Left lobe of liver (tissue), 2 donors: ENCODE results near the gene NAV3. TPM values are rescaled to one million over a fixed set of nuclear protein-coding genes. Genes with fewer than 3 reads are reported as not detected.

Source experiments
- ATAC-seq: fragments of 200-7000 bp; cut with Tn5 transposase; one replicate; pipeline ENCODE4 v1.9.1; 2020; ENCODE audit warnings: mild to moderate bottlenecking, moderate library complexity
- DNase-seq: peaks from one replicate; pipeline ENCODE4 v3.0.0-alpha.2; 2020; ENCODE audit warnings: low spot score
- total RNA-seq: library from RNA; stranded (reverse); gene quantifications from one replicate; pipeline ENCODE4 v1.2.1, GENCODE V29; 2021
- donor health status: DM: no; HTN: no; CAD: no; lungs with moderate emphysema.
- donor health status: DM: no; HTN: yes; CAD: no.

The NAV3 gene
- total RNA-seq, 1 donor from 2014 or later: 0.48 TPM

GRCh38 chr12:78035901-78036606 lies 205.4 kb downstream of the NAV3 start:
- DNase-seq: no peak
- no peak for ATAC-seq

GRCh38 chr12:78036874-78037273 lies 206.2 kb downstream of the NAV3 start:
- no peak for ATAC-seq
- no peak for DNase-seq

GRCh38 chr12:78037707-78038106 lies 207.0 kb downstream of the NAV3 start:
- no peak for ATAC-seq

DNA sequence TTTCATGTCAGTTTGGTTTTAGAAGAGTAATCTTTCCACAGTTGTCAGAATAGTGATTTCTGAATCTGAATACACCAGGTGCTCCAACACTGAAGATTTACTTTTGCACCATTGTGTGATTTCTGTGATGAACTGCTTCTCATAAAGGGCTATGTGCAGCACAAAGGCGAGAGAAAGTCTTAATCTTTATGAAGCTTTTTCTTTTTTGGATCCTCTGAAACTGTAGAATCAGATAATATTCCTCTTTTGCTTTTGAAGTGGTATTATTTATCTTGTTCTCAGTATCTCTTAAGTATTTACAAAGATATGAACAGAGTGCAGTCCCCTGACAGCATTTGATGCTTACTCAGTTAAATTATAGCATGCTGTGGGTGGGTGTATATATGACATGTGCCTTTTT lies 207.8 kb downstream of the NAV3 start:
- no peak for DNase-seq

More at GRCh38 chr12:78037707-78038106, 207.0 kb downstream of the NAV3 start:
- DNase-seq: no peak

GRCh38 chr12:78038986-78039385 lies 208.3 kb downstream of the NAV3 start:
- ATAC-seq (no peak), DNase-seq (no peak)

More for the DNA sequence above, 207.8 kb downstream of the NAV3 start:
- ATAC-seq: no peak

GRCh38 chr12:78040111-78040510 lies 209.4 kb downstream of the NAV3 start:
- no peak for DNase-seq
- no peak for ATAC-seq

GRCh38 chr12:78050790-78051189 lies 220.1 kb downstream of the NAV3 start:
- no peak for ATAC-seq
- no peak for DNase-seq

GRCh38 chr12:78055545-78055944 lies 224.9 kb downstream of the NAV3 start:
- DNase-seq: no peak

DNA sequence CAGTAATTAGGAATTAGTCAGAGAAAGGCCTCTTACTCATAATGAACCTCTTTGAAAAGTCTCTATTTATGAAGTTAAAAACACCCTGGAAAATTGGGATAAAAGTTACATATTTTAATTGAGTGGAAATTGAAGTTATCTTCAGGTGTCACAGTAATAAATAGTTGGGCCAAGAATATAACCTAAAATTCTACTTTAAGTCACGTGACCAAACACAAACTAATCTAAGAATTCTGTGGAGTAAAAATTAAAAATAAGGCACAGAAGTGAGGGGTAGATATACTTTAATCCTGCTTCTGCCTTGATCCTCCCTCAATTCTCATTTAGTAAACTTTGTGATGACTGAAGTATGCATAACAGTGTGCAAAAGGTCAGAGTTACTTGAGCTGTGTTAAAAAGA lies 226.4 kb downstream of the NAV3 start:
- DNase-seq (no peak), ATAC-seq (no peak)

More at GRCh38 chr12:78055545-78055944, 224.9 kb downstream of the NAV3 start:
- ATAC-seq: no peak

DNA sequence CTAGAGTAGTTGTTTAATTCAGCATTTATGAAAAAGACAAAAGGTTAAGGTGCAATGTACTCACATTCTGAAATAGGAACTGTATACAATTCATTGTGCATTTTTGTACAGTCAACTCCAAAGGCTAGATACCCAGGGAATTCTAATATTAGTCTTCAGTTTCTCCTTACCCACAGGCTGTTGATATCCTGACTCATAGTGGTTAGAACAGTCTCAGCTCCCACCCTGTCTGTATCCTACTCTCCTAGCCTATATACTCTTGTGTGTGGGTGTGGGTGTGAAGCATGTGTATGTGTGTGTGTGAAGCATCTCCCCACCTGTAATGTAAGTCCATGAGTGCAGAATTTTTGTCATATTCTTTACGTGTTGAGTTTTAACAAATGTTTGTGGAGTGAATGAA lies 229.5 kb downstream of the NAV3 start:
- ATAC-seq (no peak), DNase-seq (no peak)

GRCh38 chr12:78062786-78063185 lies 232.1 kb downstream of the NAV3 start:
- no peak for ATAC-seq
- DNase-seq: no peak

DNA sequence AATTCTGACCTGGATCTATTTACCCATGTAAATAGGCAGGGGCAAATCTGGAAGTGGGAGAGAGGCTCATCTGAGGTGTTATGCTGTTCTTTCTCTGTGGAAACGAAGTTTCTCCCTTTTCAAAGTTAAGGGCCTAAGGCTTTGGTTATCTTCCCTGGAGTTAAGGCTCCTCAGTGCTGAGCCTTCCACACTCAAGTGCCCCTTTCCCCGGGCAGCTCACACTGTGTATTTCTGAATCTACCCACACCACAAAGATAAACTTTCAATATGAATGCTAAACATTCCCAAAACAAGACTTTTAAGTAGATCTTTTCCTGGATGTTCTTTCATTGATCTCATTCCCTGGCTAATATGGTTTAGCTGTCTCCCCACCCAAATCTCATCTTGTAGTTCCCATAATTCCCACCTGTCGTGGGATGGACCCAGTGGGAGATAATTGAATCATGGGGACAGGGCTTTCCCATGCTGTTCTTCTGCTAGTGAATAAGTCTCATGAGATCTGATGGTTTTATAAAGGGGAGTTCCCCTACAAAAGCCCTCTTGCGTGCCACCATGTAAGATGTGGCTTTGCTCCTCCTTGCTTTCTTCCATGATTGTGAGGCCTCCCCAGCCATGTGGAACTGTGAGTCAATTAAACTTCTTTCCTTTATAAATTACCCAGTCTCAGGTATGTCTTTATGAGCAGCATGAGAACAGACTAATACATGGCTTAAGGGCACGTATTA lies 251.1 kb downstream of the NAV3 start:
- DNase-seq (no peak), ATAC-seq (no peak)

GRCh38 chr12:78085542-78086182 lies 255.0 kb downstream of the NAV3 start:
- DNase-seq (no peak), ATAC-seq (no peak)

GRCh38 chr12:78086553-78087362 lies 256.1 kb downstream of the NAV3 start:
- DNase-seq (no peak), ATAC-seq (no peak)

GRCh38 chr12:78087363-78087675 lies 256.6 kb downstream of the NAV3 start:
- DNase-seq (no peak), ATAC-seq (no peak)

DNA sequence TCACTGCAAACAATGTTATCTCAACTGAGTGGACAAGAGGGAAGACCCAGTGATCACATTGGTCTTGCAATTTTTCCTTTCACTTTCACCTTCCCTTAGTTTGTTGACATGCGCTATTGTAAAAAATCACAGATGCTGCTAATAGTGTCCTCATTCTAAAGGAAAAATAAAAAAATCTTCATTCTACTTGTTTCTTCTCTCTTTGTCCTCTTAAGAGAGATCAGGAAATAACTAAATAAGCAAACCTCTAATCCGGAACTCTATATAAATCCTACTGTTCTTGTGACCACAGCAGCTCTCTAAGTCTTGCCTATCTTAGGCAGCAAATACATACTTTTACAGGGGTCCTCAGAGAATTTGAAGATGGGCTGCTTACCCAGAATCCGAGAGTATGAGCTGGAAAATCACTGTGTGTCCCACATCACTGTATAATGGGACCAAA lies 257.7 kb downstream of the NAV3 start:
- peak; percentile 53 for ATAC-seq
- no peak for DNase-seq

GRCh38 chr12:78090266-78090665 lies 259.6 kb downstream of the NAV3 start:
- DNase-seq (no peak), ATAC-seq (no peak)

DNA sequence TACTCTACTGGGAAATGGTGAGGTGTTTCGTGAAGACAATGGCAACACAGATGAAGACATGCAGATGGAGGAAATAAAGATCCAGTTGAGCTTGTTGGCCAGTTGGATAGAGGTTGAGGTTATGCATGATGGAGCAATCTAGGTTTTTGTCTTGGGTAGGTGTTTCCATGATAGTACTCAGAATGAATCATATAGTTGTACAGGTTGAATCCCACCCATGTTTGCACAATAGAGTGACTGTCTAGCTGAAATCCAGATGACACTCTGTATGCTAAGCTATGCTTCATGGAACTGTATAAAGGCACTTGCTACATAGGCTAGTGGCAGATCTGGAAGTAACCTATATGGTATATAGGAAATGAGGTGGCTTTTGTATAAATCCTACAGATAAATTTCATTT lies 264.9 kb downstream of the NAV3 start:
- no peak for DNase-seq
- no peak for ATAC-seq

DNA sequence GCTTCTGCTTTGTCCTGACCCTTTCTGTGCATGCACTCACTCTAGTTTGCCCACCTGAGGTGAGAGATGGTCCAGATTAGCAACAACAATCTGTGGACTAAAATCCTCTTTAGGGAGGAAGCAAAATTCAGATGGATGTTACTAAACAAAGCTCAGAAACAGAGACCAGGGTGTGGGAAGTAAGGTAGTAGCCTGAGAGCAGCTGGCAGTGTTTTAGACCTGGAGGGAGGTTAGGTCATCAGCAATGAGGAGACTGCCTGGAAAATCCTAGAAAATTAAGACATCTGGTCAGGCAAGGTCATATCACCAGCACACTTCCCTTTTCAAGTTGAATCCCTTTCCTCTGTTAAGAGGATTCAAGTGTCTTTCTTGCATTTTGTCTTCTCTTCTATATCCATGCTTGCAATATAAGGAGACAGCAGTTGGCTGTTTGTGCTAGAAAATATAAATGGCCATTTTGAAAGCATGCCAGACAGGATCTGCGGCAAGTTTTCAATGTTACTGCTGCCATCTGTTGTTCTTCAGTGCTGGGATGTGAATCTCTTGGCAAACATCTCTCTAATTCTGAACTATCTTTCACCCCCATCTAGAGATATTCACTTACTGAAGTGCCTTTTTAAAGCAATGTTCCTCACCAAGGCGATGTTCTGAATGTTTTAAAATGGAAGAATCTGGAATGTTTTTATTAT lies 266.4 kb downstream of the NAV3 start:
- DNase-seq: no peak
- no peak for ATAC-seq

GRCh38 chr12:78099806-78100205 lies 269.1 kb downstream of the NAV3 start:
- ATAC-seq: no peak
- DNase-seq: no peak
